H9 (cell line): Measurements from ENCODE around the gene LHFPL6. TPM values are rescaled to one million over a fixed set of nuclear protein-coding genes. Genes with fewer than 3 reads are reported as not detected.

Source experiments
- DNase-seq: peaks from one replicate; pipeline ENCODE4 v3.0.0-alpha.2; 2017
- H2AFZ ChIP-seq: one replicate; pipeline ENCODE4 v1.6.1; 2013; ENCODE audit warnings: mild to moderate bottlenecking, low read length, control low read depth, moderate library complexity
- H2AK5ac ChIP-seq: 2 replicates; pipeline ENCODE4 v1.6.1; 2013; ENCODE audit warnings: low read length, control low read depth, mixed read lengths; ENCODE audit not compliant: insufficient read length
- H2BK120ac ChIP-seq: one replicate; pipeline ENCODE4 v1.6.1; 2013; ENCODE audit warnings: low read depth, mild to moderate bottlenecking, low read length, control low read depth, inconsistent platforms; ENCODE audit not compliant: poor library complexity, severe bottlenecking
- H2BK12ac ChIP-seq: 2 replicates; pipeline ENCODE4 v1.6.1; 2013; ENCODE audit warnings: low read length, control low read depth, mixed read lengths, low read depth; ENCODE audit not compliant: insufficient read length
- H2BK15ac ChIP-seq: 2 replicates; pipeline ENCODE4 v1.6.1; 2013; ENCODE audit warnings: low read depth, low read length, control low read depth
- H2BK20ac ChIP-seq: one replicate; pipeline ENCODE4 v1.6.1; 2013; ENCODE audit warnings: low read depth, mild to moderate bottlenecking, low read length, control low read depth, inconsistent platforms; ENCODE audit not compliant: poor library complexity, severe bottlenecking
- H2BK5ac ChIP-seq: 2 replicates; pipeline ENCODE4 v1.6.1; 2013; ENCODE audit warnings: low read length, control low read depth, mixed read lengths; ENCODE audit not compliant: insufficient read length
- H3K14ac ChIP-seq: 2 replicates; pipeline ENCODE4 v1.6.1; 2013; ENCODE audit warnings: low read length, control low read depth; ENCODE audit not compliant: insufficient read depth
- H3K18ac ChIP-seq: 2 replicates; pipeline ENCODE4 v1.6.1; 2013; ENCODE audit warnings: low read depth, mild to moderate bottlenecking, mixed read lengths, low read length, control low read depth; ENCODE audit not compliant: insufficient read length
- H3K23ac ChIP-seq: 2 replicates; pipeline ENCODE4 v1.6.1; 2013; ENCODE audit warnings: low read length, control low read depth, mixed read lengths, low read depth; ENCODE audit not compliant: insufficient read length
- H3K23me2 ChIP-seq: 2 replicates; pipeline ENCODE4 v1.6.1; 2013; ENCODE audit warnings: low read depth, mild to moderate bottlenecking, mixed read lengths, low read length, control low read depth; ENCODE audit not compliant: insufficient read length, poor library complexity, severe bottlenecking
- H3K27ac ChIP-seq: 2 replicates; pipeline ENCODE4 v1.5.1; 2013; ENCODE audit warnings: low read length, control low read depth, mixed read lengths, low read depth; ENCODE audit not compliant: insufficient read length
- H3K27me3 ChIP-seq: 2 replicates; pipeline ENCODE4 v1.6.1; 2013; ENCODE audit warnings: low read length, control low read depth, inconsistent platforms; ENCODE audit not compliant: insufficient read depth
- H3K4ac ChIP-seq: 2 replicates; pipeline ENCODE4 v1.6.1; 2013; ENCODE audit warnings: low read depth, mild to moderate bottlenecking, control low read depth, inconsistent platforms, low read length, moderate library complexity
- H3K4me1 ChIP-seq: 2 replicates; pipeline ENCODE4 v1.6.1; 2013; ENCODE audit warnings: low read length, control low read depth, inconsistent platforms; ENCODE audit not compliant: insufficient read depth
- H3K4me2 ChIP-seq: 2 replicates; pipeline ENCODE4 v1.6.1; 2013; ENCODE audit warnings: low read length, control low read depth, mixed read lengths; ENCODE audit not compliant: insufficient read length, insufficient read depth
- H3K56ac ChIP-seq: 2 replicates; pipeline ENCODE4 v1.6.1; 2013; ENCODE audit warnings: low read depth, mild to moderate bottlenecking, mixed read lengths, low read length, control low read depth; ENCODE audit not compliant: insufficient read length
- H3K79me1 ChIP-seq: 2 replicates; pipeline ENCODE4 v1.6.1; 2013; ENCODE audit warnings: low read depth, mild to moderate bottlenecking, moderate library complexity, low read length, control low read depth, inconsistent platforms; ENCODE audit not compliant: insufficient read depth, poor library complexity, severe bottlenecking
- H3K79me2 ChIP-seq: 2 replicates; pipeline ENCODE4 v1.6.1; 2013; ENCODE audit warnings: low read length, control low read depth, inconsistent platforms; ENCODE audit not compliant: insufficient read depth
- H3K9ac ChIP-seq: 2 replicates; pipeline ENCODE4 v1.6.1; 2013; ENCODE audit warnings: low read length, control low read depth, mixed read lengths; ENCODE audit not compliant: insufficient read length; ENCODE audit errors: extremely low read depth
- H3K9me3 ChIP-seq: one replicate; pipeline ENCODE4 v1.6.1; 2013; ENCODE audit warnings: low read depth, low read length, inconsistent platforms; ENCODE audit not compliant: control insufficient read depth
- H3T11ph ChIP-seq: one replicate; pipeline ENCODE4 v1.6.1; 2013; ENCODE audit warnings: mild to moderate bottlenecking, low read length, control low read depth, inconsistent platforms
- H4K20me1 ChIP-seq: one replicate; pipeline ENCODE4 v1.6.1; 2013; ENCODE audit not compliant: control insufficient read depth, insufficient read length, insufficient read depth
- H4K5ac ChIP-seq: 2 replicates; pipeline ENCODE4 v1.6.1; 2013; ENCODE audit warnings: low read depth, mild to moderate bottlenecking, mixed read lengths, low read length, control low read depth; ENCODE audit not compliant: insufficient read length
- H4K8ac ChIP-seq: replicated peaks from 2 replicates; pipeline ENCODE4 v1.6.1; 2013; ENCODE audit warnings: low read length, control low read depth, mixed read lengths, low read depth; ENCODE audit not compliant: insufficient read length
- H4K91ac ChIP-seq: 2 replicates; pipeline ENCODE4 v1.6.1; 2013; ENCODE audit warnings: low read depth, mild to moderate bottlenecking, moderate library complexity, mixed read lengths, low read length, control low read depth; ENCODE audit not compliant: insufficient read length
- H3K27ac Mint-ChIP-seq, 3 experiments: 2 replicates in 2 of 3; 3 replicates in 1 of 3; pipeline ENCODE4 v1.8.0; 2020 to 2021; ENCODE audit warnings: mixed read lengths in 3 of 3, mild to moderate bottlenecking in 1 of 3, moderate library complexity in 1 of 3
- H3K27me3 Mint-ChIP-seq: 2 replicates; pipeline ENCODE4 v1.8.0; 2021; ENCODE audit warnings: low read depth, mild to moderate bottlenecking, moderate library complexity, mixed read lengths
- H3K36me3 Mint-ChIP-seq, 3 experiments: 2 replicates in 2 of 3; 3 replicates in 1 of 3; pipeline ENCODE4 v1.8.0; 2020 to 2021; ENCODE audit warnings: low read depth in 3 of 3, mixed read lengths in 3 of 3; ENCODE audit not compliant: insufficient read depth in 1 of 3
- H3K4me1 Mint-ChIP-seq, 2 experiments: 2 replicates each; pipeline ENCODE4 v1.8.0; 2020; ENCODE audit warnings: mixed read lengths in 2 of 2
- H3K4me3 Mint-ChIP-seq, 2 experiments: 2 replicates in 1 of 2; 3 replicates in 1 of 2; pipeline ENCODE4 v1.8.0; 2020 to 2021; ENCODE audit warnings: mild to moderate bottlenecking in 2 of 2, mixed read lengths in 2 of 2, moderate library complexity in 1 of 2
- H3K9me3 Mint-ChIP-seq, 2 experiments: 2 replicates in 1 of 2; 3 replicates in 1 of 2; pipeline ENCODE4 v1.8.0; 2020; ENCODE audit warnings: mild to moderate bottlenecking in 2 of 2, mixed read lengths in 2 of 2, moderate library complexity in 1 of 2
- WGBS: extraction: QIAGEN DNeasy Blood & Tissue Kit; methylation state at CpG from one replicate; pipeline ENCODE4 v1.1.7; 2013; ENCODE audit warnings: missing lambda C conversion rate, low lambda C conversion rate, mixed read lengths; ENCODE audit not compliant: insufficient read length; ENCODE audit errors: extremely low coverage; 5-methylcytosine and 5-hydroxymethylcytosine counted together
- total RNA-seq: library from RNA; stranded (reverse); gene quantifications from 2 replicates; pipeline ENCODE4 v1.2.1, GENCODE V29; 2021
- TF ChIP-seq, protein P1 (sequence below): fragments of 200-600 bp; sonication (generic); conservative IDR thresholded peaks from 3 replicates; pipeline ENCODE4 v1.8.0; 2021; ENCODE audit warnings: antibody characterized with exemption, mild to moderate bottlenecking

LHFPL6 gene
- total RNA-seq, 1 experiment from 2014 or later, result 3.5 TPM

DNA sequence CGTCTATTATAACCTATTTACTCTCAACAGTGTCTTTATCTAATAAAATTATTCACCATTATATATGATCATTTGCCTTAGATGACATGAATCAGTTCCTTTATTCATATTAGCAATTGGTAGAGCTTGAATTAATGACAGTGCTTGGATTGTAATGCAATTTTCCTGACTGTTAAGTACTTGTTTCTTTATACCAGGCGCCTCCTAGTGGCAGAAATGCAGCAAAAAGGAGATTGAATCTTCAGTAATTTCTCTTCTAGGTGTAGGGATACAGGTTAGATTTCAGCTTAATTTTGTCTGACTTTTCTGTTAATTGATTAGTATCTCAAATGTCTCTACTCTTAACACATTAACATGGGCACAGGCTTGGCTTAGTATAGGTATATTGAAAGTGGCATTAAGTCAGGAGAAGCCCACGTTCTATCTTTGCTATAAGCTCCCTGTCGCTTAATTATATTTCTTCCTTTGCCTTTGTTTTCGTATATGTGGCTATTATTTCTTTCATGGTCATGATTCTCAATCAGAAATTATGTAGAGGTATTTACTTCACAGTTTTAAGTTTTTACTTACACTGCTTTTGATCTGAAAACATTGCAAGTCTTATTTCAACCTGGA, 9.1 kb upstream of the LHFPL6 start:
- Histone ChIP-seq H2AFZ (no peak overlapping the region), H3K27me3 (no peaks in the 10 kb centered on the region), H3K79me2 (no peaks in the 10 kb centered on the region), H2BK15ac (no peak overlapping the region), H3K9me3 (no peaks in the 10 kb centered on the region), H4K20me1 (no peaks in the 10 kb centered on the region), H4K5ac (no peak overlapping the region), H2BK120ac (no peak overlapping the region), H3K14ac (no peak overlapping the region), H3K79me1 (no peaks in the 10 kb centered on the region), H2BK12ac (no peak overlapping the region), H3K4me2 (no peak overlapping the region), H4K8ac (no peak overlapping the region), H3K23ac (no peak overlapping the region), H2BK20ac (no peak overlapping the region), H4K91ac (no peak overlapping the region), H3K18ac (no peak overlapping the region), H3K23me2 (no peaks in the 10 kb centered on the region), H3K4me1 (no peaks in the 10 kb centered on the region), H3T11ph (no peak overlapping the region), H2BK5ac (no peak overlapping the region), H3K56ac (no peak overlapping the region), H3K9ac (no peak overlapping the region), H2AK5ac (no peak overlapping the region), H3K4ac (no peak overlapping the region), H3K27ac (no peak overlapping the region)
- Mint-ChIP-seq H3K4me1 (peaks cover 3 to 4% of the 10 kb centered on the region in 2 experiments), H3K27ac (no peak overlapping the region), H3K9me3 (no peaks in the 10 kb centered on the region), H3K4me3 (no peak overlapping the region), H3K27me3 (peaks cover 28% of the 10 kb centered on the region), H3K36me3 (no peaks in the 10 kb centered on the region; a peak in 1 of 7 replicates)
- DNase-seq, result peak; percentile 44
- 100% methylated on average over 1 of the region's 5 CpGs for WGBS
- TF ChIP-seq, protein P1, sequence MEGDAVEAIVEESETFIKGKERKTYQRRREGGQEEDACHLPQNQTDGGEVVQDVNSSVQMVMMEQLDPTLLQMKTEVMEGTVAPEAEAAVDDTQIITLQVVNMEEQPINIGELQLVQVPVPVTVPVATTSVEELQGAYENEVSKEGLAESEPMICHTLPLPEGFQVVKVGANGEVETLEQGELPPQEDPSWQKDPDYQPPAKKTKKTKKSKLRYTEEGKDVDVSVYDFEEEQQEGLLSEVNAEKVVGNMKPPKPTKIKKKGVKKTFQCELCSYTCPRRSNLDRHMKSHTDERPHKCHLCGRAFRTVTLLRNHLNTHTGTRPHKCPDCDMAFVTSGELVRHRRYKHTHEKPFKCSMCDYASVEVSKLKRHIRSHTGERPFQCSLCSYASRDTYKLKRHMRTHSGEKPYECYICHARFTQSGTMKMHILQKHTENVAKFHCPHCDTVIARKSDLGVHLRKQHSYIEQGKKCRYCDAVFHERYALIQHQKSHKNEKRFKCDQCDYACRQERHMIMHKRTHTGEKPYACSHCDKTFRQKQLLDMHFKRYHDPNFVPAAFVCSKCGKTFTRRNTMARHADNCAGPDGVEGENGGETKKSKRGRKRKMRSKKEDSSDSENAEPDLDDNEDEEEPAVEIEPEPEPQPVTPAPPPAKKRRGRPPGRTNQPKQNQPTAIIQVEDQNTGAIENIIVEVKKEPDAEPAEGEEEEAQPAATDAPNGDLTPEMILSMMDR, result peak; percentile 96
